Measurements from ENCODE around the gene SUPT4H1. TPM values are rescaled to one million over a fixed set of nuclear protein-coding genes. Genes with fewer than 3 reads are reported as not detected.

Gene SUPT4H1
- total and polyA plus RNA-seq, 10 donors, result 37.8 to 106 (median 66.6) TPM

- peaks cover 0 to 26% (median 5%) of the 10 kb centered on the region in 7 donors for H3K27me3 ChIP-seq (replicated peaks in 1 of 7)
- TF ChIP-seq POLR2AphosphoS5 (IDR thresholded peaks at IDR 0.05), result peak in 1 of 3 donors; percentile 59
- TF ChIP-seq POLR2A (IDR thresholded peaks at IDR 0.05), result no peak
- peaks cover 0 to 31% (median 8%) of the 10 kb centered on the region in 6 donors for H3K36me3 ChIP-seq
- H3K9me3 ChIP-seq, result no peaks in the 10 kb centered on the region
- peaks cover 0 to 81% (median 59%) of the 10 kb centered on the region in 6 donors for H3K4me1 ChIP-seq
- peak; percentile 83 for DNase-seq
- WGBS, 5 donors, result 40 to 86% (median 54%) methylated on average over 11 of the region's 11 CpGs
- intact Hi-C loops (cut with DNase I; ENCODE audit: low total_unique reads), result no loop called here
- H3K27ac ChIP-seq, result peak overlapping the region in 3 of 8 donors; percentile 14 to 100 (median 100)
- H3K4me3 ChIP-seq, result peak overlapping the region in 1 of 8 donors; percentile 96
Observed at GRCh38 chr17:58325976-58326468, 26.0 kb downstream of the SUPT4H1 start.

GRCh38 chr17:58325289-58325726, 26.7 kb downstream of the SUPT4H1 start:
- TF ChIP-seq, protein P1, sequence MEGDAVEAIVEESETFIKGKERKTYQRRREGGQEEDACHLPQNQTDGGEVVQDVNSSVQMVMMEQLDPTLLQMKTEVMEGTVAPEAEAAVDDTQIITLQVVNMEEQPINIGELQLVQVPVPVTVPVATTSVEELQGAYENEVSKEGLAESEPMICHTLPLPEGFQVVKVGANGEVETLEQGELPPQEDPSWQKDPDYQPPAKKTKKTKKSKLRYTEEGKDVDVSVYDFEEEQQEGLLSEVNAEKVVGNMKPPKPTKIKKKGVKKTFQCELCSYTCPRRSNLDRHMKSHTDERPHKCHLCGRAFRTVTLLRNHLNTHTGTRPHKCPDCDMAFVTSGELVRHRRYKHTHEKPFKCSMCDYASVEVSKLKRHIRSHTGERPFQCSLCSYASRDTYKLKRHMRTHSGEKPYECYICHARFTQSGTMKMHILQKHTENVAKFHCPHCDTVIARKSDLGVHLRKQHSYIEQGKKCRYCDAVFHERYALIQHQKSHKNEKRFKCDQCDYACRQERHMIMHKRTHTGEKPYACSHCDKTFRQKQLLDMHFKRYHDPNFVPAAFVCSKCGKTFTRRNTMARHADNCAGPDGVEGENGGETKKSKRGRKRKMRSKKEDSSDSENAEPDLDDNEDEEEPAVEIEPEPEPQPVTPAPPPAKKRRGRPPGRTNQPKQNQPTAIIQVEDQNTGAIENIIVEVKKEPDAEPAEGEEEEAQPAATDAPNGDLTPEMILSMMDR (IDR thresholded peaks at IDR 0.05 in 8 of 11, conservative IDR thresholded peaks at IDR 0.05 in 3 of 11), result no peak
- TF ChIP-seq POLR2AphosphoS5 (IDR thresholded peaks at IDR 0.05), result peak in 1 of 3 donors; percentile 36
- Histone ChIP-seq H3K9me3 (no peaks in the 10 kb centered on the region), H3K4me3 (peak overlapping the region in 6 of 8 donors; percentile 6 to 68 (median 44)), H3K4me1 (peaks cover 0 to 76% (median 59%) of the 10 kb centered on the region in 6 donors), H3K27me3 (replicated peaks in 1 of 7) (peaks cover 0 to 26% (median 5%) of the 10 kb centered on the region in 7 donors), H3K36me3 (peaks cover 0 to 27% (median 1%) of the 10 kb centered on the region in 6 donors), H3K27ac (peak overlapping the region in 1 of 8 donors; percentile 100)
- 52 to 83% (median 78%) methylated on average over 4 to 11 of the region's 11 CpGs for WGBS, 5 donors
- peak; percentile 82 for DNase-seq
- intact Hi-C loops (cut with DNase I; ENCODE audit: low total_unique reads), result no loop called here

DNA sequence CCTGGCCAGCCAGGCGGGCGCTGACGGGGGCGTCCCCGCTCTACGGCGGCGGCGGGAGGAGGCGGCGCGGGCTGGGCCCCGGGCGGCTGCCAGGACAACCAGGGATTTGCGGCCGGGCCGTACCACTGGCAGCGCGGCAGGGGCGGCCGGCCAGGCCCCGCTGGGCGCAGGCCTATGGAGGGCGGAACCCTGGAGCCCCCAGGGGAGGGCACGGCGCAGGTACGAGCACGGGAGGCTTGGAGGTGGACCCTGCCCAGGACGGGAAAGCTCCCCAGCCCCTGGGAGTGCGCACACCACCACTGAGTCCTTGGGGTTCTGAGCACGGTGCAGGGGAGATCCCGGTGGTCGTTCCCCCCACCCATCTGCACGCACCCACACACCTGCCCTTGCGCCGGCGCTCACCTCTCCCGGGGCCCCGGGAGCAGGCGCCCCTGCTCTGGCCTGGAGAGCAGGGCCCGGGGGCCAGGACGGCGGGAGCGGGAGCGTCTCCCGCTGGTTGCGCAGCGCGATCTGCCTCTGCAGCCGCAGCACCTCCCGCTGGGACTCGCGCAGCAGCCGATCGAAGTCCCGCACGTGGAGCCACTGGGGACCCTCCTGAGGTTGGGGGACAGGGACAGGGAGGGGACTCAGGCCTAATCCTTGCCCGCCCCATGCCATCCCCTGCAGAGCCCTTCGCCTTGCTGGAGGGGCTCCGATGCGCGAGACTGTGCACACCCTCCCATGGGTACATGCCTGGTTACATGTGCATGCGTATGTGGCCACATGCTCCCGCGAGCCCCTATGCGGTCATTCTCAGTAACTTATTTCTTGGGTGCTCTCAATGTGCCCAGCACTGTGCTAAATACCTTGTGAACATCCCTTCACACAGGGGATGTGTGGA, 27.4 kb downstream of the SUPT4H1 start:
- H3K36me3 ChIP-seq, result peaks cover 0 to 29% (median 0%) of the 10 kb centered on the region in 6 donors
- intact Hi-C loops (cut with DNase I; ENCODE audit: low total_unique reads), result no loop called here
- TF ChIP-seq POLR2A (IDR thresholded peaks at IDR 0.05) (no peak), POLR2AphosphoS5 (IDR thresholded peaks at IDR 0.05) (peak in 1 of 3 donors; percentile 42)
- TF ChIP-seq, protein P1 (IDR thresholded peaks at IDR 0.05 in 8 of 11, conservative IDR thresholded peaks at IDR 0.05 in 3 of 11), result no peak
- WGBS, 5 donors, result 11 to 36% (median 15%) methylated on average over 13 to 66 of the region's 66 CpGs
- peaks cover 0 to 69% (median 55%) of the 10 kb centered on the region in 6 donors for H3K4me1 ChIP-seq
- peak; percentile 86 for DNase-seq
- H3K4me3 ChIP-seq, result peak overlapping the region; percentile 17 to 68 (median 42)
- peaks cover 0 to 26% (median 5%) of the 10 kb centered on the region in 7 donors for H3K27me3 ChIP-seq (replicated peaks in 1 of 7)
- no peaks in the 10 kb centered on the region for H3K9me3 ChIP-seq
- peak overlapping the region in 3 of 8 donors; percentile 14 to 100 (median 38) for H3K27ac ChIP-seq

DNA sequence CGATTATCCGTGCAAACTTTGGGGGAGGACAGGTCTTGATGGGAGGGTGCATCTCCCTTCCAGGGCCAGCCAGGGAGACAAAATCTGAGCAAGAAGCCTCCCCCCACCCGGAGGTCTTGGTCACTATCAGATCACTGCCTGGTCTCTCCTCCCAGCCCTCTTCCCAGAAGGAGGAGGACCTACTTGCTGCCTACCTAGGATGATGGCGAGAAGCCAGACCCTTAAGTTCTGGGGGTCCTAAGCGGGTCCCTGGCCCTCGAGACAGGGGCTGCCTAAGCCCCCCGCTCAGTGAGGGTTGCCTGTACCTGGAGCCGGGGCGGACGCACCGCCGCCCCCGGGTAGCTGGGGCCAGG, 28.0 kb downstream of the SUPT4H1 start:
- H3K4me3 ChIP-seq, result peak overlapping the region in 6 of 8 donors; percentile 27 to 68 (median 44)
- H3K27me3 ChIP-seq (replicated peaks in 1 of 7), result peaks cover 0 to 26% (median 5%) of the 10 kb centered on the region in 7 donors
- DNase-seq, result no peak
- TF ChIP-seq POLR2A (IDR thresholded peaks at IDR 0.05) (no peak), POLR2AphosphoS5 (IDR thresholded peaks at IDR 0.05) (no peak)
- TF ChIP-seq, protein P1 (IDR thresholded peaks at IDR 0.05 in 8 of 11, conservative IDR thresholded peaks at IDR 0.05 in 3 of 11), result no peak
- peak overlapping the region in 2 of 8 donors; percentile 38 to 100 for H3K27ac ChIP-seq
- 29 to 49% (median 36%) methylated on average over 3 to 13 of the region's 13 CpGs for WGBS, 5 donors
- intact Hi-C loops (cut with DNase I; ENCODE audit: low total_unique reads), result no loop called here
- no peaks in the 10 kb centered on the region for H3K9me3 ChIP-seq
- H3K4me1 ChIP-seq, result peaks cover 0 to 63% (median 50%) of the 10 kb centered on the region in 6 donors
- peaks cover 0 to 29% (median 0%) of the 10 kb centered on the region in 6 donors for H3K36me3 ChIP-seq

Data from spleen (tissue), 11 donors.